H9 (cell line): ENCODE data around the gene FCRL2. TPM values are rescaled to one million over a fixed set of nuclear protein-coding genes. Genes with fewer than 3 reads are reported as not detected.

Source experiments
- DNase-seq: peaks from one replicate; pipeline ENCODE4 v3.0.0-alpha.2; 2017
- H2AFZ ChIP-seq: one replicate; pipeline ENCODE4 v1.6.1; 2013; ENCODE audit warnings: mild to moderate bottlenecking, low read length, control low read depth, moderate library complexity
- H2AK5ac ChIP-seq: 2 replicates; pipeline ENCODE4 v1.6.1; 2013; ENCODE audit warnings: low read length, control low read depth, mixed read lengths; ENCODE audit not compliant: insufficient read length
- H2BK120ac ChIP-seq: one replicate; pipeline ENCODE4 v1.6.1; 2013; ENCODE audit warnings: low read depth, mild to moderate bottlenecking, low read length, control low read depth, inconsistent platforms; ENCODE audit not compliant: poor library complexity, severe bottlenecking
- H2BK12ac ChIP-seq: 2 replicates; pipeline ENCODE4 v1.6.1; 2013; ENCODE audit warnings: low read length, control low read depth, mixed read lengths, low read depth; ENCODE audit not compliant: insufficient read length
- H2BK15ac ChIP-seq: 2 replicates; pipeline ENCODE4 v1.6.1; 2013; ENCODE audit warnings: low read depth, low read length, control low read depth
- H2BK20ac ChIP-seq: one replicate; pipeline ENCODE4 v1.6.1; 2013; ENCODE audit warnings: low read depth, mild to moderate bottlenecking, low read length, control low read depth, inconsistent platforms; ENCODE audit not compliant: poor library complexity, severe bottlenecking
- H2BK5ac ChIP-seq: 2 replicates; pipeline ENCODE4 v1.6.1; 2013; ENCODE audit warnings: low read length, control low read depth, mixed read lengths; ENCODE audit not compliant: insufficient read length
- H3K14ac ChIP-seq: 2 replicates; pipeline ENCODE4 v1.6.1; 2013; ENCODE audit warnings: low read length, control low read depth; ENCODE audit not compliant: insufficient read depth
- H3K18ac ChIP-seq: 2 replicates; pipeline ENCODE4 v1.6.1; 2013; ENCODE audit warnings: low read depth, mild to moderate bottlenecking, mixed read lengths, low read length, control low read depth; ENCODE audit not compliant: insufficient read length
- H3K23ac ChIP-seq: 2 replicates; pipeline ENCODE4 v1.6.1; 2013; ENCODE audit warnings: low read length, control low read depth, mixed read lengths, low read depth; ENCODE audit not compliant: insufficient read length
- H3K23me2 ChIP-seq: 2 replicates; pipeline ENCODE4 v1.6.1; 2013; ENCODE audit warnings: low read depth, mild to moderate bottlenecking, mixed read lengths, low read length, control low read depth; ENCODE audit not compliant: insufficient read length, poor library complexity, severe bottlenecking
- H3K27ac ChIP-seq: 2 replicates; pipeline ENCODE4 v1.5.1; 2013; ENCODE audit warnings: low read length, control low read depth, mixed read lengths, low read depth; ENCODE audit not compliant: insufficient read length
- H3K27me3 ChIP-seq: 2 replicates; pipeline ENCODE4 v1.6.1; 2013; ENCODE audit warnings: low read length, control low read depth, inconsistent platforms; ENCODE audit not compliant: insufficient read depth
- H3K4ac ChIP-seq: 2 replicates; pipeline ENCODE4 v1.6.1; 2013; ENCODE audit warnings: low read depth, mild to moderate bottlenecking, control low read depth, inconsistent platforms, low read length, moderate library complexity
- H3K4me1 ChIP-seq: 2 replicates; pipeline ENCODE4 v1.6.1; 2013; ENCODE audit warnings: low read length, control low read depth, inconsistent platforms; ENCODE audit not compliant: insufficient read depth
- H3K4me2 ChIP-seq: 2 replicates; pipeline ENCODE4 v1.6.1; 2013; ENCODE audit warnings: low read length, control low read depth, mixed read lengths; ENCODE audit not compliant: insufficient read length, insufficient read depth
- H3K56ac ChIP-seq: 2 replicates; pipeline ENCODE4 v1.6.1; 2013; ENCODE audit warnings: low read depth, mild to moderate bottlenecking, mixed read lengths, low read length, control low read depth; ENCODE audit not compliant: insufficient read length
- H3K79me1 ChIP-seq: 2 replicates; pipeline ENCODE4 v1.6.1; 2013; ENCODE audit warnings: low read depth, mild to moderate bottlenecking, moderate library complexity, low read length, control low read depth, inconsistent platforms; ENCODE audit not compliant: insufficient read depth, poor library complexity, severe bottlenecking
- H3K79me2 ChIP-seq: 2 replicates; pipeline ENCODE4 v1.6.1; 2013; ENCODE audit warnings: low read length, control low read depth, inconsistent platforms; ENCODE audit not compliant: insufficient read depth
- H3K9ac ChIP-seq: 2 replicates; pipeline ENCODE4 v1.6.1; 2013; ENCODE audit warnings: low read length, control low read depth, mixed read lengths; ENCODE audit not compliant: insufficient read length; ENCODE audit errors: extremely low read depth
- H3K9me3 ChIP-seq: one replicate; pipeline ENCODE4 v1.6.1; 2013; ENCODE audit warnings: low read depth, low read length, inconsistent platforms; ENCODE audit not compliant: control insufficient read depth
- H3T11ph ChIP-seq: one replicate; pipeline ENCODE4 v1.6.1; 2013; ENCODE audit warnings: mild to moderate bottlenecking, low read length, control low read depth, inconsistent platforms
- H4K20me1 ChIP-seq: one replicate; pipeline ENCODE4 v1.6.1; 2013; ENCODE audit not compliant: control insufficient read depth, insufficient read length, insufficient read depth
- H4K5ac ChIP-seq: 2 replicates; pipeline ENCODE4 v1.6.1; 2013; ENCODE audit warnings: low read depth, mild to moderate bottlenecking, mixed read lengths, low read length, control low read depth; ENCODE audit not compliant: insufficient read length
- H4K8ac ChIP-seq: replicated peaks from 2 replicates; pipeline ENCODE4 v1.6.1; 2013; ENCODE audit warnings: low read length, control low read depth, mixed read lengths, low read depth; ENCODE audit not compliant: insufficient read length
- H4K91ac ChIP-seq: 2 replicates; pipeline ENCODE4 v1.6.1; 2013; ENCODE audit warnings: low read depth, mild to moderate bottlenecking, moderate library complexity, mixed read lengths, low read length, control low read depth; ENCODE audit not compliant: insufficient read length
- H3K27ac Mint-ChIP-seq, 3 experiments: 2 replicates in 2 of 3; 3 replicates in 1 of 3; pipeline ENCODE4 v1.8.0; 2020 to 2021; ENCODE audit warnings: mixed read lengths in 3 of 3, mild to moderate bottlenecking in 1 of 3, moderate library complexity in 1 of 3
- H3K27me3 Mint-ChIP-seq: 2 replicates; pipeline ENCODE4 v1.8.0; 2021; ENCODE audit warnings: low read depth, mild to moderate bottlenecking, moderate library complexity, mixed read lengths
- H3K36me3 Mint-ChIP-seq, 3 experiments: 2 replicates in 2 of 3; 3 replicates in 1 of 3; pipeline ENCODE4 v1.8.0; 2020 to 2021; ENCODE audit warnings: low read depth in 3 of 3, mixed read lengths in 3 of 3; ENCODE audit not compliant: insufficient read depth in 1 of 3
- H3K4me1 Mint-ChIP-seq, 2 experiments: 2 replicates each; pipeline ENCODE4 v1.8.0; 2020; ENCODE audit warnings: mixed read lengths in 2 of 2
- H3K4me3 Mint-ChIP-seq, 2 experiments: 2 replicates in 1 of 2; 3 replicates in 1 of 2; pipeline ENCODE4 v1.8.0; 2020 to 2021; ENCODE audit warnings: mild to moderate bottlenecking in 2 of 2, mixed read lengths in 2 of 2, moderate library complexity in 1 of 2
- H3K9me3 Mint-ChIP-seq, 2 experiments: 2 replicates in 1 of 2; 3 replicates in 1 of 2; pipeline ENCODE4 v1.8.0; 2020; ENCODE audit warnings: mild to moderate bottlenecking in 2 of 2, mixed read lengths in 2 of 2, moderate library complexity in 1 of 2
- WGBS: extraction: QIAGEN DNeasy Blood & Tissue Kit; methylation state at CpG from one replicate; pipeline ENCODE4 v1.1.7; 2013; ENCODE audit warnings: missing lambda C conversion rate, low lambda C conversion rate, mixed read lengths; ENCODE audit not compliant: insufficient read length; ENCODE audit errors: extremely low coverage; 5-methylcytosine and 5-hydroxymethylcytosine counted together
- total RNA-seq: library from RNA; stranded (reverse); gene quantifications from 2 replicates; pipeline ENCODE4 v1.2.1, GENCODE V29; 2021
- TF ChIP-seq, protein P1 (sequence below): fragments of 200-600 bp; sonication (generic); conservative IDR thresholded peaks from 3 replicates; pipeline ENCODE4 v1.8.0; 2021; ENCODE audit warnings: antibody characterized with exemption, mild to moderate bottlenecking

The FCRL2 gene
- total RNA-seq, 1 experiment from 2014 or later = not detected

DNA sequence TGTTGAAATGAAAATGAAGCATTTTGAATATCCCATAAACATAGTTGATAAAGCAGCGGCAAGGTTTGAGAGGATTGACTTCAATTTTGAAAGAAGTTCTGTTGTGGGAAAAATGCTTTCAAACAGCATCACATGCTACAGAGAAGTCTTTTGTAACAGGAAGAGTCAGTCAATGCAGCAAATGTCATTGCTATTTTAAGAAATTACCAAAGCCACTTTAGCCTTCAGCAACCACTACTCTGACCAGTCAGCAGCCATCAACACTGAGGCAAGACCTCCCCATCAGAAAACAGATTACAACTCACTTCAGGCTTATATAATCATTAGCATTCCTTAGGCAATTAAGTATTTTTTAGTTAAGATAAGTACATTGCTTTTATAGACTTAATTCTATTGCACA is 42.6 kb downstream of the FCRL2 start:
- no peak overlapping the region for H3K4ac ChIP-seq
- DNase-seq = no peak
- no peaks in the 10 kb centered on the region for H3K36me3 Mint-ChIP-seq
- no peak overlapping the region for H2BK12ac ChIP-seq
- no peak overlapping the region for H4K5ac ChIP-seq
- H3T11ph ChIP-seq = no peak overlapping the region
- TF ChIP-seq, protein P1, sequence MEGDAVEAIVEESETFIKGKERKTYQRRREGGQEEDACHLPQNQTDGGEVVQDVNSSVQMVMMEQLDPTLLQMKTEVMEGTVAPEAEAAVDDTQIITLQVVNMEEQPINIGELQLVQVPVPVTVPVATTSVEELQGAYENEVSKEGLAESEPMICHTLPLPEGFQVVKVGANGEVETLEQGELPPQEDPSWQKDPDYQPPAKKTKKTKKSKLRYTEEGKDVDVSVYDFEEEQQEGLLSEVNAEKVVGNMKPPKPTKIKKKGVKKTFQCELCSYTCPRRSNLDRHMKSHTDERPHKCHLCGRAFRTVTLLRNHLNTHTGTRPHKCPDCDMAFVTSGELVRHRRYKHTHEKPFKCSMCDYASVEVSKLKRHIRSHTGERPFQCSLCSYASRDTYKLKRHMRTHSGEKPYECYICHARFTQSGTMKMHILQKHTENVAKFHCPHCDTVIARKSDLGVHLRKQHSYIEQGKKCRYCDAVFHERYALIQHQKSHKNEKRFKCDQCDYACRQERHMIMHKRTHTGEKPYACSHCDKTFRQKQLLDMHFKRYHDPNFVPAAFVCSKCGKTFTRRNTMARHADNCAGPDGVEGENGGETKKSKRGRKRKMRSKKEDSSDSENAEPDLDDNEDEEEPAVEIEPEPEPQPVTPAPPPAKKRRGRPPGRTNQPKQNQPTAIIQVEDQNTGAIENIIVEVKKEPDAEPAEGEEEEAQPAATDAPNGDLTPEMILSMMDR = no peak
- H3K9me3 Mint-ChIP-seq = no peaks in the 10 kb centered on the region; a peak in 1 of 5 replicates
- no peaks in the 10 kb centered on the region for H3K4me1 ChIP-seq
- H3K23ac ChIP-seq = no peak overlapping the region
- no peaks in the 10 kb centered on the region for H3K79me2 ChIP-seq
- no CpG with 5 or more reads among the region's 1 CpG for WGBS
- no peak overlapping the region for H3K4me2 ChIP-seq
- H4K20me1 ChIP-seq = no peaks in the 10 kb centered on the region
- no peak overlapping the region for H2BK5ac ChIP-seq
- H3K18ac ChIP-seq = no peak overlapping the region
- no peak overlapping the region for H3K9ac ChIP-seq
- H2BK15ac ChIP-seq = no peak overlapping the region
- no peak overlapping the region for H2BK20ac ChIP-seq
- H3K23me2 ChIP-seq = no peaks in the 10 kb centered on the region
- 0 out of 4 replicates have a peak, but pooled peaks cover 0 to under 1% of the 10 kb centered on the region in 2 experiments for H3K4me1 Mint-ChIP-seq
- no peaks in the 10 kb centered on the region for H3K27me3 Mint-ChIP-seq
- no peaks in the 10 kb centered on the region for H3K27me3 ChIP-seq
- no peaks in the 10 kb centered on the region for H3K9me3 ChIP-seq
- no peak overlapping the region for H3K27ac Mint-ChIP-seq
- H3K14ac ChIP-seq = no peak overlapping the region
- H3K79me1 ChIP-seq = no peaks in the 10 kb centered on the region
- no peak overlapping the region for H2AK5ac ChIP-seq
- no peak overlapping the region for H4K91ac ChIP-seq
- no peak overlapping the region for H2AFZ ChIP-seq
- no peak overlapping the region for H3K4me3 Mint-ChIP-seq
- no peak overlapping the region for H4K8ac ChIP-seq
- no peak overlapping the region for H3K56ac ChIP-seq
- H2BK120ac ChIP-seq = no peak overlapping the region
- no peak overlapping the region for H3K27ac ChIP-seq
